ENCODE measurements around the gene AUTS2.

GRCh38 chr7:70684173-70684572 is 1085.9 kb downstream of the AUTS2 start:
- TF ChIP-seq NR2F2 (IDR thresholded peaks at IDR 0.05): no peak
- TF ChIP-seq CTCF (IDR thresholded peaks at IDR 0.05; ENCODE audit: low read depth, low read length, missing input control): no peak
- no peak for TF ChIP-seq ZBTB33 (IDR thresholded peaks at IDR 0.05)
- no peak for TF ChIP-seq REST (IDR thresholded peaks at IDR 0.05)
- TF ChIP-seq RAD21 (IDR thresholded peaks at IDR 0.05): no peak
- TF ChIP-seq TAF1 (conservative IDR thresholded peaks at IDR 0.05): no peak
- no peak for TF ChIP-seq YY1 (IDR thresholded peaks at IDR 0.05)
- no peak for TF ChIP-seq EGR1 (IDR thresholded peaks at IDR 0.05; ENCODE audit: low read depth in 2 of 2)
